DOHH2 (cell line): ENCODE measurements around the gene BHLHE41.

Experiments
- H3F3A ChIP-seq: fragments of 200-600 bp; sonication (generic), shearing (Covaris generic); 2 replicates; pipeline ENCODE4 v1.6.0; 2016; ENCODE audit warnings: antibody characterized with exemption, mild to moderate bottlenecking; ENCODE audit not compliant: control insufficient read depth, insufficient read depth
- H3K27ac ChIP-seq: fragments of 200-600 bp; sonication (generic); 2 replicates; pipeline ENCODE4 v1.5.1; 2014; ENCODE audit warnings: low read depth, mild to moderate bottlenecking, low read length, moderate library complexity
- H3K27me3 ChIP-seq: fragments of 200-600 bp; sonication (generic); 2 replicates; pipeline ENCODE4 v1.6.1; 2014; ENCODE audit warnings: mild to moderate bottlenecking, low read length, mixed read lengths; ENCODE audit not compliant: control insufficient read depth
- H3K36me3 ChIP-seq: fragments of 200-600 bp; sonication (generic); 2 replicates; pipeline ENCODE4 v1.6.1; 2014; ENCODE audit warnings: mild to moderate bottlenecking, low read length, moderate library complexity, mixed read lengths; ENCODE audit not compliant: control insufficient read depth
- H3K4me1 ChIP-seq: fragments of 200-600 bp; sonication (generic); 2 replicates; pipeline ENCODE4 v1.6.1; 2014; ENCODE audit warnings: mild to moderate bottlenecking, low read length, mixed read lengths; ENCODE audit not compliant: control insufficient read depth
- H3K4me2 ChIP-seq: fragments of 200-600 bp; sonication (generic); 2 replicates; pipeline ENCODE4 v1.6.0; 2014; ENCODE audit warnings: mild to moderate bottlenecking, low read length, moderate library complexity
- H3K4me3 ChIP-seq: fragments of 200-600 bp; sonication (generic); 2 replicates; pipeline ENCODE4 v1.5.1; 2014; ENCODE audit warnings: mild to moderate bottlenecking, low read length, mixed read lengths
- H3K79me2 ChIP-seq: fragments of 200-600 bp; sonication (generic); 2 replicates; pipeline ENCODE4 v1.6.1; 2014; ENCODE audit warnings: mild to moderate bottlenecking, low read length, mixed read lengths; ENCODE audit not compliant: control insufficient read depth
- H3K9me2 ChIP-seq: fragments of 200-600 bp; sonication (generic); replicated peaks from 2 replicates; pipeline ENCODE4 v1.6.1; 2014; ENCODE audit warnings: mild to moderate bottlenecking, low read length, mixed read lengths; ENCODE audit not compliant: control insufficient read depth
- H3K9me3 ChIP-seq: fragments of 200-600 bp; sonication (generic); 2 replicates; pipeline ENCODE4 v1.6.1; 2014; ENCODE audit warnings: antibody characterized with exemption, low read length, mixed read lengths; ENCODE audit not compliant: control insufficient read depth, insufficient read depth
- H4K20me1 ChIP-seq: fragments of 200-600 bp; sonication (generic); 2 replicates; pipeline ENCODE4 v1.6.0; 2014; ENCODE audit warnings: low read depth, mild to moderate bottlenecking, antibody characterized with exemption, low read length, moderate library complexity; ENCODE audit not compliant: control insufficient read depth, insufficient read depth
- CTCF ChIP-seq: fragments of 200-600 bp; sonication (generic); IDR thresholded peaks from one replicate; pipeline ENCODE4 v1.5.1; 2014; ENCODE audit warnings: antibody characterized with exemption, mild to moderate bottlenecking, low read depth, low read length; ENCODE audit not compliant: poor library complexity, severe bottlenecking
- EZH2phosphoT487 ChIP-seq: fragments of 200-600 bp; sonication (generic); IDR thresholded peaks from 2 replicates; pipeline ENCODE4 v1.6.1; 2017; ENCODE audit warnings: borderline replicate concordance, mild to moderate bottlenecking, antibody characterized with exemption, low read length, moderate library complexity, mixed read lengths

BHLHE41 gene

DNA sequence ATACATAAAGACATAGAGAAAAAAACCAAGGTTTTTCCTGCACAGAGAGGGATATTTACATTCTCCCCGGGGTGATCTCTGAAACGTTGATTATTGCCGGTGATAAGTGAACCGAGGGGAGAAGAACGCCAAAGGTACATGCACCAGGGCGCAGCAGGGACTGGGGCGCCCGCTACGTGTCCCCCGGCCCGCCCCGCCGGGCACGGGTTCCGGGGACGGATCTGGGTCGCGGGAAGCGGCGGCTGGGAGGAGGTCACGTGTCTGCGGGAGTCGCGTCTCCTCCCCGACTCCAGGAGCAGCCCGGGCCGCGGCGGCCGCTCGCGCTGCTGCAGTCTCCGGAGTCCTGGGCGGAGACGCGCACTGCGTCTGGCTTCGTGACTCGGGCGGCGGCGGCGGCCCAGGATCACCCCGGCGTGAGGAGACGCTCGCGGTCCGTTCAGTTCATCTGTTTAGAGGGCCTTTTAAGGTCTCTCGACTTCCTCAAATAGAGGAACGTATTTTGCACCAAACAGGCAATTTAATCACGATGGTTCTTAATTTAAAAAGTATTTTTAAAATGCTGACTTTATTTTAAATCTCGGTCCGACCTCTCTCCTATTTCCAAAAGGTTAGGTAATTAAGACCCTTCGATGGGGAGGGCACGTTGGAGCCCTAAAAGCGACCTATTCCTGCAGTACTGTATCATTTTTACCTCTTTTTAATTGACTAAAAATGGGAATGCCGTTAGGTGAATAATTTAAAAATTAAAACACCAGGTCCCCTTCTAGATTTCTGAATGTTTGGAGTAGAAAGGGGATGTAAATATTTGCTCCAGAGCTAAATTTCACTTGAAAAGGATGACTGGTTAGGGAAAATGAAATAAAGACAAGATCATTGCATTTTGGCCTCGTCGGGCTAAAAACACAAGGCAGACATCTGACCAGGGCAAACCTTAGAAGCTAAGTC, 1.8 kb upstream of the BHLHE41 start:
- Histone ChIP-seq H3K4me2 (peak overlapping the region; percentile 67), H3K9me2 (no peaks in the 10 kb centered on the region), H3K27me3 (peaks cover 89% of the 10 kb centered on the region), H3K36me3 (no peaks in the 10 kb centered on the region), H3K4me3 (peak overlapping the region; percentile 61), H3K79me2 (no peaks in the 10 kb centered on the region), H3F3A (peaks cover 2% of the 10 kb centered on the region; the same call in 1 of the 2 replicates), H3K4me1 (peaks cover 43% of the 10 kb centered on the region), H4K20me1 (peaks cover 5% of the 10 kb centered on the region; the same call in 1 of the 2 replicates), H3K27ac (no peak overlapping the region), H3K9me3 (no peaks in the 10 kb centered on the region)
- TF ChIP-seq CTCF: no peak
- TF ChIP-seq EZH2phosphoT487: peak; percentile 17

GRCh38 chr12:26125400-26126339, 833 bp upstream of the BHLHE41 start:
- no peak overlapping the region for H3K27ac ChIP-seq
- H3K4me2 ChIP-seq: peak overlapping the region; percentile 67
- peaks cover 2% of the 10 kb centered on the region; the same call in 1 of the 2 replicates for H3F3A ChIP-seq
- H3K36me3 ChIP-seq: no peaks in the 10 kb centered on the region
- peaks cover 40% of the 10 kb centered on the region for H3K4me1 ChIP-seq
- H3K27me3 ChIP-seq: peaks cover 91% of the 10 kb centered on the region
- H4K20me1 ChIP-seq: peaks cover 5% of the 10 kb centered on the region; the same call in 1 of the 2 replicates
- H3K9me2 ChIP-seq: no peaks in the 10 kb centered on the region
- no peaks in the 10 kb centered on the region for H3K79me2 ChIP-seq
- peak overlapping the region; percentile 61 for H3K4me3 ChIP-seq
- no peaks in the 10 kb centered on the region for H3K9me3 ChIP-seq
- peak; percentile 20 for TF ChIP-seq EZH2phosphoT487
- no peak for TF ChIP-seq CTCF

DNA sequence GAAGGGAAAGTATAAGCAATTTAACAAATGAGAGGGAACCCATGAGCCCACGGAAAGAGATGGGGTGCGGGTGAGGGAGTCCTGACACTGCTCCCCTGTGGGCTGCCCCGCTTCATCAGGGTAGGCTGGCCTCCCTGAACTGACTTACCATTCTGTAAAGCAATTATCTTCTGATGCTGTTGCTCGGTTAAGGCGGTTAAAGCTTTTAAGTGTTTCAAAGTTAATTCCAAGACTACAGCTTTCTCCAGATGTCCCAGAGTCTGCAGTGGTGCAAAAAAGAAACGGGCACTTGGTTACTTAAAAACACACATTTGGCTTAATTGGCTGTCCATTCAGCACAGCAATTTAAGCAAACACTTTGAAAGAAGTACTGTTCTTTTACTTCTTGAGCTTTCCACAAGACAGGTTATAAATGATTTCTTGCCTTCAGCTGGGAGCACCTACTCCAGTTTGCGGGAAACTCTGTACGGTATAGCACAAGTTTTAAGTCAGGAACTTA, 1.3 kb downstream of the BHLHE41 start:
- Histone ChIP-seq H3K79me2 (no peaks in the 10 kb centered on the region), H3K9me2 (no peaks in the 10 kb centered on the region), H3K4me1 (peaks cover 36% of the 10 kb centered on the region), H3K4me3 (no peak overlapping the region), H4K20me1 (peaks cover 5% of the 10 kb centered on the region; the same call in 1 of the 2 replicates), H3K4me2 (no peak overlapping the region), H3K27ac (no peak overlapping the region), H3K27me3 (peaks cover 87% of the 10 kb centered on the region), H3K36me3 (no peaks in the 10 kb centered on the region), H3K9me3 (no peaks in the 10 kb centered on the region), H3F3A (peaks cover 2% of the 10 kb centered on the region; the same call in 1 of the 2 replicates)
- no peak for TF ChIP-seq CTCF
- TF ChIP-seq EZH2phosphoT487: peak; percentile 76; the same call in 1 of the 2 replicates
